AG09309 (cell line): ENCODE measurements around the gene ZNF385D.
A peak's percentile ranks its signal among the peaks of the same experiment; 100 is the strongest.

ENCODE experiments used
- DNase-seq: peaks from one replicate; pipeline ENCODE4 v3.0.0-alpha.2; 2010; ENCODE audit warnings: low read depth
- H3K4me3 ChIP-seq: 2 replicates; pipeline ENCODE4 v1.5.1; 2011; ENCODE audit warnings: mild to moderate bottlenecking, low read depth, low read length, moderate library complexity; ENCODE audit not compliant: control insufficient read depth
- TF ChIP-seq, protein P1 (sequence below): IDR thresholded peaks from 2 replicates; pipeline ENCODE4 v1.5.1; 2011; ENCODE audit warnings: mild to moderate bottlenecking, low read depth, low read length, inconsistent platforms; ENCODE audit not compliant: insufficient read depth, control insufficient read depth; ENCODE audit errors: missing control alignments

Gene ZNF385D

DNA sequence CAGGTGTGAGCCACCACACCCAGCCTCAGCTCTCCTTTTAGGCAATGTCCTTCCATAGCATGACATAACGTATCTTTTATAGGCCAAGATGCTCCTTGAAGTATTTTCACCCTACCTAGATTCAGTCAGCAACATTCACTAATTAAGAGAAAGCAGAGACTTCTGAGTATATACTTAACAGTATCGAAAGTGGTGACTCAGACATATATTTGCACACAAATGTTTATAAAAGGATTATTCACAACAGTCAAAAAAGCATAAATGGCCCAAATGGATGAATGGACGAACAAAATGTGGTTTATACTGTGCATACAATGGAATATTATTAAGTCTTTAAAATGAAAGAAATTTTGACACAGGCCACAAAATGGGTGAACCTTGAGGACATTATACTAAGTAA is 108.6 kb downstream of the ZNF385D start:
- TF ChIP-seq, protein P1, sequence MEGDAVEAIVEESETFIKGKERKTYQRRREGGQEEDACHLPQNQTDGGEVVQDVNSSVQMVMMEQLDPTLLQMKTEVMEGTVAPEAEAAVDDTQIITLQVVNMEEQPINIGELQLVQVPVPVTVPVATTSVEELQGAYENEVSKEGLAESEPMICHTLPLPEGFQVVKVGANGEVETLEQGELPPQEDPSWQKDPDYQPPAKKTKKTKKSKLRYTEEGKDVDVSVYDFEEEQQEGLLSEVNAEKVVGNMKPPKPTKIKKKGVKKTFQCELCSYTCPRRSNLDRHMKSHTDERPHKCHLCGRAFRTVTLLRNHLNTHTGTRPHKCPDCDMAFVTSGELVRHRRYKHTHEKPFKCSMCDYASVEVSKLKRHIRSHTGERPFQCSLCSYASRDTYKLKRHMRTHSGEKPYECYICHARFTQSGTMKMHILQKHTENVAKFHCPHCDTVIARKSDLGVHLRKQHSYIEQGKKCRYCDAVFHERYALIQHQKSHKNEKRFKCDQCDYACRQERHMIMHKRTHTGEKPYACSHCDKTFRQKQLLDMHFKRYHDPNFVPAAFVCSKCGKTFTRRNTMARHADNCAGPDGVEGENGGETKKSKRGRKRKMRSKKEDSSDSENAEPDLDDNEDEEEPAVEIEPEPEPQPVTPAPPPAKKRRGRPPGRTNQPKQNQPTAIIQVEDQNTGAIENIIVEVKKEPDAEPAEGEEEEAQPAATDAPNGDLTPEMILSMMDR = no peak
- no peak for DNase-seq
- H3K4me3 ChIP-seq = no peak overlapping the region

DNA sequence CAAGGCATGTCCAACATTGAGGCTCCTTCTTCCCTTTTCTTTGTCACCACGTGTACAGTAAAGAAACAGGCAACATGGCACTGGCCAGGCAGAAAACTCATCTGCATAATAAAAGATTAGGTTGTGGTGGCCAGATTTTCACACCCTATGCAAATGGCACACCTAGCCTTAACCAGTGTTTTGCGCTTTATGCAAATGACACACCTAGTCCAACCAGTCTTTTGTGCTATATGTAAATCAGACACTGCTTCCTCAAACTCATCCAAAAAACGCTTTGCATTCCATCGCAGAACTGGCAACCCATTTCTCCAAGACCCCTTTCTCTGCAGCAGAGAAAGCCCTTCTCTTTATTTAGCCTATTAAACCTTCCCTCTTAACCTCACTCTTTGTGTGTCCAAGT is 109.1 kb downstream of the ZNF385D start:
- DNase-seq = no peak
- no peak overlapping the region for H3K4me3 ChIP-seq
- TF ChIP-seq, protein P1 = no peak

GRCh38 chr3:21638488-21638887 is 112.5 kb downstream of the ZNF385D start:
- H3K4me3 ChIP-seq = no peak overlapping the region
- TF ChIP-seq, protein P1 = no peak
- DNase-seq = no peak

DNA sequence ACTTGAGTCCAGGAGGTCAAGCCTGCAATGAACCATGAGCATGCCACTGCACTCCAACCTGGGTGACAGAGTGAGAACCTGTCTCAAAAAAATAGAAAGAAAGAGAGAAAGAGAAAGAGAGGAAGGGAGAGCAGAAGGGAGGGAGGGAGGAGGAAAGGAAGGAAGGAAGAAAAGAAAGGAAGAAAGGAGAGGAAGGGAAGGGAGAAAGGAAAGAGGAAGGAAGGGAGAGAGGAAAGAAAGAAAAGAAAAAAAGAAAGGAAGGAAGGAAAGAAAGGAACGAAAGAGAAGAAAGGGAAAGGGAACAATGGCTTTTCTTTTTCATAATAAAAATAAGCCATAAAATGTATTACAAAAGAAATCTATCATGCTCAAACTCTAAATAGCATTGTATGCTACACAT is 116.9 kb downstream of the ZNF385D start:
- no peak for DNase-seq
- no peak overlapping the region for H3K4me3 ChIP-seq
- TF ChIP-seq, protein P1 = no peak

- TF ChIP-seq, protein P1 = no peak
- DNase-seq = no peak
- H3K4me3 ChIP-seq = no peak overlapping the region
Observed at GRCh38 chr3:21624524-21624923, 126.5 kb downstream of the ZNF385D start.

DNA sequence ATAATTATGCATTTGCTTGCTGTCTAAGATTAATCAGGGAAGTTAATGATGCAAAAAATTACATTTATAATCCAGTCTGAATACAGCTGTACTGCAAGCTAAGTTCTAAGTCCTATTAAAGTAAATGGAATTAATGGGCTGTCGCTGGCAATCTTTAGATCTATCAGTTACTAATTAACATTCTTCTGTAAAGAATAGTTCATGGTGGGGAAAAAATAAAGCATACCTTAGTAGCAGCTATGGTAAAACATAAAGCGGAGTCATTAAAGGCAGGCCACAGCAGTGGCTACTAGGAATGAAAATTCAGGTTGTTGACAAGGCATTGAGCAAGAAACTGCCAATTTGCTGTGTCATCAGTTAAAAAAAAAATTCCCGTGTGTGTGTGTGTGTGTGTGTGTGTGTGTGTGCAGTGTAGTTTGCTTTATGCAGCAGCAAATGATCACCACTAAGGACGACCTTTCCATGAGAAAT is 129.8 kb downstream of the ZNF385D start:
- DNase-seq = peak; percentile 45
- H3K4me3 ChIP-seq = no peak overlapping the region
- TF ChIP-seq, protein P1 = no peak
